ENCODE data around the gene SIKE1.

- TF ChIP-seq GATA2 (IDR thresholded peaks at IDR 0.05; ENCODE audit: low read depth, low read length), result no peak
- TF ChIP-seq GATA3 (IDR thresholded peaks at IDR 0.05; ENCODE audit: low read depth, low read length), result no peak
Measured at GRCh38 chr1:114753143-114753542, 27.3 kb downstream of the SIKE1 start.
